ENCODE measurements around the gene CEBPZOS.

DNA sequence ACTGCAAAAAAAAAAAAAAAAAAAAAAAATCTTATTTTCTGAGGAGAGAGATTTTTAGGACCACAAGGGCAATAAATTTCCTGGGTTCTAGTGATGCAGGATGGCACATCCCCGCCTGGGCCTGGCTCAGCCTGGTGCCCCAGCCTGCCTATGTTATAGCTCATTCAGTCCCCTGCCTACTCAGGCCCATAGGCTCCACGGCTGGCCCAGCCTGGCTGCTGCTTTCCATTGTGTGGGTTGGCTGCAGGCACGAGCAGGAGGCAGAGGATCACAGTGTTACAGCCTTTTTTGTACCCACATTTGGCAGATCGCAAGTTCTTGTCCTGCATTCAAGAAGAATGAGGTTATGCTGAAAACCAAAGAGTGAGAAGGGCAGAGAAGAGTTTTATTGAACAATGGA, 5.0 kb upstream of the CEBPZOS start:
- no peak for TF ChIP-seq CTCF (IDR thresholded peaks at IDR 0.05)
- TF ChIP-seq ZFX (IDR thresholded peaks at IDR 0.05; ENCODE audit: borderline replicate concordance) = no peak

Measured in 22Rv1 (cell line).